ENCODE results near the gene NEK9. TPM values are rescaled to one million over a fixed set of nuclear protein-coding genes. Genes with fewer than 3 reads are reported as not detected.
"Not testable (repeated sequence)": the region's sequence is repeated elsewhere in the genome, so short reads cannot be mapped to it uniquely, and the experiment has no call there.

Gene NEK9
- total RNA-seq, 1 donor from 2014 or later: 68.8 TPM

DNA sequence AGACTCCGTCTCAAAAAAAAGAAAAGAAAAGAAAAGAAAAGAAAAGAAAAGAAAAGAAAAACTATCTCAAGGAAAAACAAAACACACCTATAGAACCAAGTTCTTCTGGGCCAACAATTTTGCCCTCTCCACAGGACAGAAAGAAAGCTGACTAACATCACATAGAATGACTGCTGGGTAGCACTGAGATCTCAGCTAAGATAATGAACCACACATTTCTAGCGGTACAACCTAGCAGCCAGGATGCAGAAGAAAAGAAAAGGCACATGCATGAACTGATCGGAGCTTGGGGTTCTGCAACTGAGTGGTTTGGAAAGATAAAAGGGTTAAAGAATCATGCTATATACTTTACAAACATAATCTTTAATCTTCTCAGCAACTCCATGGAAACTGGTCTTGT, 30.1 kb upstream of the NEK9 start:
- Mint-ChIP-seq H3K4me3 (peak overlapping the region; percentile 5), H3K27ac (no peak overlapping the region)
- intact Hi-C loops (cut with micrococcal nuclease): no loop called here

DNA sequence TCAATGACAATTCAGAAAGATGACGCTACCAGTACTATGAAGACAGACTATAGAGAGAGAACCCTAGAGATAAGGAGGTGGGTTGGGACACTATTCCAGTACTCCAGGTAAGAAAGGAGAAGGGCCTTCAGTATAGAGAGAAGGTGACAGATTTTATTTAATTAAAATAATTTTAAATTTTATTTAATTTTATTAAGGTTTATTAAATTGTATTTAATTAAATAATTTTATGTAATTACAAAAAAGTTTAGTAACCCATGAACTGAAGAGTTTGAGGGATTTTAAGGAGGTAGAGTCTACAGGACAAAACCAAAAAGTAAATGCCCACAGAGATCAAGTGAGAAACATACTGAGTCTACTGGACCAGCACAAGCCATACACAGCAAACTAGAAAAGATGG, 29.3 kb upstream of the NEK9 start:
- Mint-ChIP-seq H3K4me1 (peaks cover 45% of the 10 kb centered on the region), H3K27ac (no peak overlapping the region), H3K36me3 (ENCODE audit: low read depth) (peaks cover 15% of the 10 kb centered on the region), H3K4me3 (no peak overlapping the region), H3K9me3 (no peaks in the 10 kb centered on the region), H3K27me3 (no peaks in the 10 kb centered on the region)
- intact Hi-C loops (cut with micrococcal nuclease): no loop called here
- DNase-seq: no peak

More for the DNA sequence above, 30.1 kb upstream of the NEK9 start:
- H3K36me3 Mint-ChIP-seq (ENCODE audit: low read depth): peaks cover 10% of the 10 kb centered on the region
- peaks cover 48% of the 10 kb centered on the region for H3K4me1 Mint-ChIP-seq
- DNase-seq: peak; percentile 81
- no peaks in the 10 kb centered on the region for H3K9me3 Mint-ChIP-seq
- no peaks in the 10 kb centered on the region for H3K27me3 Mint-ChIP-seq

GRCh38 chr14:75155169-75155568, 28.3 kb upstream of the NEK9 start:
- Mint-ChIP-seq H3K27me3 (no peaks in the 10 kb centered on the region), H3K9me3 (no peaks in the 10 kb centered on the region), H3K36me3 (ENCODE audit: low read depth) (peaks cover 14% of the 10 kb centered on the region), H3K4me1 (peaks cover 39% of the 10 kb centered on the region), H3K4me3 (no peak overlapping the region), H3K27ac (no peak overlapping the region)
- intact Hi-C loops (cut with micrococcal nuclease): no loop called here
- no peak for DNase-seq

DNA sequence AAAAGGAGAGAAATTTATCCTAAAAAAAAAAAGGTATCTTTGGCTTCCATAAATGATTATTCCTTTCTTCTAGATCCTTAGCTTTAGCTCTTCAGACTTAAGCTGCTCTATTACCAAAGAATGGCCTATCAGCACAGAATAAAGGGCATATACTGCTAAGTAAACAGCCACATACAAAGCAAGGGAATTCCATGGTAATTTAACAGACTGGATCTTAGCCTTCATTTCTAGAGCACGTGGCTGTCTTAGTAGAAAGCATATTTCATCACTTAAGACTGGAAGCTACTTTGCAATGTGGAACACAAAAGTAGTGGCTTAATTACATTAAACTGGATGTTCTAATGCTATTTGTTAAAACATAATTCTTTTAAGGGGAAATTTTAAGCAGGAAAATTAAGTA, 26.4 kb upstream of the NEK9 start:
- no peak for DNase-seq
- intact Hi-C loops (cut with micrococcal nuclease): no loop called here
- Mint-ChIP-seq H3K4me3 (no peak overlapping the region), H3K27ac (no peak overlapping the region), H3K27me3 (no peaks in the 10 kb centered on the region), H3K4me1 (peaks cover 28% of the 10 kb centered on the region), H3K9me3 (no peaks in the 10 kb centered on the region), H3K36me3 (ENCODE audit: low read depth) (peaks cover 23% of the 10 kb centered on the region)

DNA sequence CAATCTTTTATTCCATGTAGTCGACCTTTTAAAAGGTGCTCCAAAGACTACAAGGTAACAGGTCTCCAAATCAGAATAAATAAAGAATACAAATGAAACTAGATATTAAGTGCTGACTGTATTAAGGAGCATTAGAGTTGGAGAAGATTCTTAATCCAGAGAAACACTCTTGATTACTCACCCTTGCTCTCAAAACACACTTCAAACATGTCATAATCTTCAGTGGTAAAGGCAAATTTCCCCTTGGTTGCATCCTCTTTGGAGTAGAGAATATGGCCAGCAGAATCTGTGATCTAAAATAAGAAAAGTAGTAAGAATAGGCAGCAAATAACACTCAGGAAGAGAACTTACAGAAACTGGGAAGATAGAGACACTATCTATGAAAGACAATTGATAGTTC, 25.0 kb upstream of the NEK9 start:
- peaks cover 28% of the 10 kb centered on the region for H3K36me3 Mint-ChIP-seq (ENCODE audit: low read depth)
- intact Hi-C loops (cut with micrococcal nuclease): no loop called here
- no peak overlapping the region for H3K4me3 Mint-ChIP-seq
- H3K27ac Mint-ChIP-seq: no peak overlapping the region
- peaks cover 26% of the 10 kb centered on the region for H3K4me1 Mint-ChIP-seq
- no peaks in the 10 kb centered on the region for H3K27me3 Mint-ChIP-seq
- DNase-seq: no peak
- no peaks in the 10 kb centered on the region for H3K9me3 Mint-ChIP-seq

DNA sequence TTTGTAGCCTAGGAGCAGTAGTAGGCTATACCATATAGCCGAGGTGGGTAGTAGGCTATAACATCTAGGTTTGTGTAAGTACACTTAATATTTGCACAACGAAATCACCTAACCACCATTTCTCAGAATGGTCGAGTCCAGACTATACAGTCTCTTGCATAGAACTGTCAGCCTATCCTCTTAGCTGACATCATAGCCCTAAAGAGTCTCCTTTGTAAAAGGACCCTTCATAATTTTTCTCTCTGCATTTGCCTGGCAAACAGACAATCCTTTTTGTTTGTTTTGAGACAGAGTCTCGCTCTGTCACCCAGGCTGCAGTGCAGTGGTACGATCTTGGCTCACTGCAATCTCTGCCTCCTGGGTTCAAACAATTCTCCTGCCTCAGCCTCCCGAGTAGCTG, 23.8 kb upstream of the NEK9 start:
- H3K36me3 Mint-ChIP-seq (ENCODE audit: low read depth): peaks cover 37% of the 10 kb centered on the region
- peaks cover 27% of the 10 kb centered on the region for H3K4me1 Mint-ChIP-seq
- DNase-seq; H3K27me3 Mint-ChIP-seq; intact Hi-C loops (cut with micrococcal nuclease); H3K4me3 Mint-ChIP-seq; H3K9me3 Mint-ChIP-seq; H3K27ac Mint-ChIP-seq: not testable (repeated sequence)

DNA sequence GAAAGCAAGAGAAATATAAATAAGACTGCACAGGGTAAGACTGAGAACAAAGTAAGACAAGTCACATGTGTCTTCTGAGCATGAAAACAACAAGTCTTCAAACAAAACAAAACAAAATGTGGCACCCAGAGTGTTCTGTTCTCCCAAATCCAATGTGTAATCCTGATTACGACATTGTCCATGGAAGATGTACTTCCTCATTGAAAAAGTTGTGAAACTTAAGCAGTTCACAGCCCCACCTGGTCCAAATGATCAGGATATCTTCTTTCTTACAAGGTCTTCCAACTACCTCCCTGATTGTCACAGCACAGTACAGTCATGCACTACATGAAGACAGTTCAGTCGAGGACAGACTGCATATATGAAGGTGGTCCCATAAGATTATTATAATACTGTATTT, 23.3 kb upstream of the NEK9 start:
- DNase-seq: no peak
- Mint-ChIP-seq H3K36me3 (ENCODE audit: low read depth) (peaks cover 39% of the 10 kb centered on the region), H3K4me3 (no peak overlapping the region), H3K27ac (no peak overlapping the region), H3K27me3 (no peaks in the 10 kb centered on the region), H3K4me1 (peaks cover 26% of the 10 kb centered on the region), H3K9me3 (no peaks in the 10 kb centered on the region)
- intact Hi-C loops (cut with micrococcal nuclease): no loop called here

DNA sequence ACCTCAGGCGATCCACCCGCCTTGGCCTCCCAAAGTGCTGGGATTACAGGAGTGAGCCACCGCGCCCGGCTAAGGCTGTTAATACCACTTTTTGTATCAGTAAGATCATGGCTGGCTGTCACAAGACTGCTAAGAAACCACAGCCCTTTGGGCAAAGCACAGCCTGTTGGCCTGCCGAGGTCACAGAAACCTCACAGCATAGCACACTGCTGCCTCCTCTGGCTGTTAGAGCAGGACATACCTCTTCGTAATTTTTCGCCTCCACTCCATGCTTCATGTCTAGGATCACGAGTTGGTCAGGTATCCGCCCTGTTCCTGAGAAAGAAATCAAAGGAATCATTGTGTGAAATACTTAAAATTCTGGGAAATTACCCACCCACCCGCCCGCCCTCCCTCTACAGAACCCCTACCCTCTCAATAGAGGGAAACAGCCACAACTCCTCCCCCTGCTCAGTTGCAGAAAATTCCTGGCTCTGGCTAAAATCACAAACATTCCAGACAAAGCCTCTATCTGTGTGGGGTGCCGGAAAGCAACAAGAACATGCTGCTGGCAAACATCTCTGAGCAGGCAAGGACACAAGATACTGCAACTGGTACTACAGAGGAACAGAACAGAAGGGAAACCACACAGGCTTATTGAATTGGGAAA, 20.7 kb upstream of the NEK9 start:
- no peak overlapping the region for H3K27ac Mint-ChIP-seq
- intact Hi-C loops (cut with micrococcal nuclease): no loop called here
- H3K36me3 Mint-ChIP-seq (ENCODE audit: low read depth): peaks cover 46% of the 10 kb centered on the region
- H3K27me3 Mint-ChIP-seq: no peaks in the 10 kb centered on the region
- peak; percentile 64 for DNase-seq
- no peak overlapping the region for H3K4me3 Mint-ChIP-seq
- peaks cover 34% of the 10 kb centered on the region for H3K4me1 Mint-ChIP-seq
- no peaks in the 10 kb centered on the region for H3K9me3 Mint-ChIP-seq

DNA sequence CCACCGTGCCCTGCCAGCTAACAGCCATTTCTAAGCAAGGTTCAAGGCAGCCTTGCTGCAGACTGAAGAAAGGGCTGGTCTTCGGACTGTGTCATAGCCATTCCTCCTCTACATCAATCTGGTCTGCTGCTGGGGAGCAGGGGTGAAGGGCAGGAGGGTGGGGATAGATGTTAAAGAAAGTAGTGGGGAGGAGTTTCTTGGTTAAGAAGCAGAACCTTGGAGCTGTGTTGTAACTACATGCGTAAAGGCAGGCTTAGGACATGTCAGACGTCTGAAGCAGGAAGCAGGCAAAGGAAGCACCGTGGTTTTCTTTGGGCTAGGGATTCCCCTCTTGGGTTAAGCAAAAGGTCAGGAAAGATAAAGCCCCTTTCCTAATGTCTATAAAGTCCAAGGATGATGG, 18.1 kb upstream of the NEK9 start:
- peak; percentile 72 for DNase-seq
- H3K27ac Mint-ChIP-seq: peak overlapping the region; percentile 8
- H3K9me3 Mint-ChIP-seq: no peaks in the 10 kb centered on the region
- H3K27me3 Mint-ChIP-seq: no peaks in the 10 kb centered on the region
- peak overlapping the region; percentile 29 for H3K4me3 Mint-ChIP-seq
- intact Hi-C loops (cut with micrococcal nuclease): no loop called here
- H3K4me1 Mint-ChIP-seq: peaks cover 38% of the 10 kb centered on the region
- H3K36me3 Mint-ChIP-seq (ENCODE audit: low read depth): peaks cover 35% of the 10 kb centered on the region

DNA sequence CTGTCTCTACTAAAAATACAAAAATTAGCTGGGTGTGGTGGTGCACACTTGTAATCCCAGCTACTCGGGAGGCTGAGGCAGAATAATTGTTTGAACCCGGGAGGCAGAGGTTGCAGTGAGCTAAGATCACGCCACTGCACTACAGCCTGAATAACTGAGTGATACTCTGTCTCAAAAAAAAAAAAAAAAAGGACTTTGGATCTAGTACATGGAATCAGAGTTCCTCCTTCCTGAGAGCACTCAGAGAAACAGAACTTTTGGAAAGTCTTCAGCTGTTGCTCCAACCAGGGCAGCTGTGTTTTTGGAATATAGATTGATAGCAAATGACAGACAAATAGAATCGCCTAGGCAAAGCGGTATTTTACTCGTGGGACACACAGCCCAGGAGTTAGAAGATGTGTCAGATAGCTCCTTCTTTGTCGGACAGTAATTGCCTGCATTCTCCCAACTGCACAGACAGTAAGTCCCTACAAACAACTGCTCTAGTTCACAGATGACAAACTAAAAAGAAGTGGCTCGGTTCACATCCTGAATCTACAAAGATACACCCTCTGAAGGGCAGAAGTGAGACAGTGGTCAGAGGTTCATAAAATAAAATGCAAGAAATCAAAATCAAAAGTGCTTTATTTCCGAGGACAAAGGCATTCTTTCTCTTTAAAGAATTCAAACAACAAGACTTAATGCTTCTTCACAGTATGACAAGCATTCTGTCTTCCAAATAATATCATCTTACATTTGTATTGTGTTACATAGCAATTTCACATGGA, 17.1 kb upstream of the NEK9 start:
- Mint-ChIP-seq H3K4me3 (no peak overlapping the region), H3K27me3 (no peaks in the 10 kb centered on the region), H3K36me3 (ENCODE audit: low read depth) (peaks cover 31% of the 10 kb centered on the region), H3K27ac (no peak overlapping the region), H3K9me3 (no peaks in the 10 kb centered on the region), H3K4me1 (peaks cover 44% of the 10 kb centered on the region)
- intact Hi-C loops (cut with micrococcal nuclease): no loop called here
- no peak for DNase-seq

- intact Hi-C loops (cut with micrococcal nuclease): no loop called here
- no peak for DNase-seq
- Mint-ChIP-seq H3K36me3 (ENCODE audit: low read depth) (peaks cover 29% of the 10 kb centered on the region), H3K4me3 (no peak overlapping the region), H3K27me3 (no peaks in the 10 kb centered on the region), H3K9me3 (no peaks in the 10 kb centered on the region), H3K27ac (no peak overlapping the region), H3K4me1 (peaks cover 43% of the 10 kb centered on the region)
Observed at GRCh38 chr14:75142494-75142893, 15.6 kb upstream of the NEK9 start.

DNA sequence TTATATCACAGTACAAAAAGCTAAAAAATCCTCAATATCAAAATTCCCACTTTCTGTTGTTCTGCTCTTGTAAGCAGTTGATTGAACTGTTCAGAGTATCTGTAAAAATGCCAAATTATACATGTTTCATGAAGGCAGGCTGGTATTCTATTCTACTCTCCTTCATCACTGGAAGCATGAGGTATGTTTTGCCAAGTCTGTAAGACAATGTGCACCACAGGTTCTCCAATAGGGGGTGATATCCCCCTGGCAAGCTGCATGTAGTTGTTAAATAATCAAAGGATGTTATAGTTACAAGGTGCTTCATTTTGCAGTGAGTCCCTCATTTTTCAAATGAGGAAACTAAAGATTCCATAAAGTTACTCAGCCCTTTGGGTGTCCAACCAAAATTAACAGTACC, 15.1 kb upstream of the NEK9 start:
- DNase-seq: peak; percentile 71
- H3K9me3 Mint-ChIP-seq: no peaks in the 10 kb centered on the region
- H3K4me3 Mint-ChIP-seq: no peak overlapping the region
- H3K27me3 Mint-ChIP-seq: no peaks in the 10 kb centered on the region
- H3K4me1 Mint-ChIP-seq: peaks cover 43% of the 10 kb centered on the region
- no peak overlapping the region for H3K27ac Mint-ChIP-seq
- intact Hi-C loops (cut with micrococcal nuclease): no loop called here
- H3K36me3 Mint-ChIP-seq (ENCODE audit: low read depth): peaks cover 25% of the 10 kb centered on the region

DNA sequence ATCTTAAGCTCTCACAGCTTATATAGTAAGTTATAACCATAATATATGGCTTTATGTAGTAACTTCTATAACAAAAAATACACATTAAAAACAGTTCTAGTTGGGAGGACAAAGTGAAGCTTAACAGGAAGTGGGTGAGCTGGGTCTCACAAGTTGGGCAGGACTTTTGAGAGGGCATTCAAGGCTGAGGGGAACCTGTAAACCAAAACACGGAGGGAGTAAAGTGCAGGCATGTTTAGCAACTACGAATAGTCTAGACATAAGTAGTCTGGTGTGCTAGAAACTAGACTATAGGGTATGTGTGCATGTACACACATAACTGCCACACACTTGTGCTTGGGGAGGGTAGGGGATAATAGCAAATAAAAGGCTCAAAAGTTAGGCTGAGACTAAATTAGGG, 14.2 kb upstream of the NEK9 start:
- Mint-ChIP-seq H3K27ac (no peak overlapping the region), H3K36me3 (ENCODE audit: low read depth) (peaks cover 18% of the 10 kb centered on the region), H3K4me1 (peaks cover 36% of the 10 kb centered on the region), H3K9me3 (no peaks in the 10 kb centered on the region), H3K27me3 (no peaks in the 10 kb centered on the region), H3K4me3 (no peak overlapping the region)
- no peak for DNase-seq
- intact Hi-C loops (cut with micrococcal nuclease): no loop called here

GRCh38 chr14:75140620-75141019, 13.8 kb upstream of the NEK9 start:
- Mint-ChIP-seq H3K9me3 (no peaks in the 10 kb centered on the region), H3K4me3 (no peak overlapping the region), H3K27ac (no peak overlapping the region), H3K4me1 (peaks cover 36% of the 10 kb centered on the region), H3K27me3 (no peaks in the 10 kb centered on the region), H3K36me3 (ENCODE audit: low read depth) (peaks cover 20% of the 10 kb centered on the region)
- intact Hi-C loops (cut with micrococcal nuclease): no loop called here
- no peak for DNase-seq
